Activated CD4-positive, alpha-beta T cell treated with anti-CD3 and anti-CD28 coated beads, Interleukin-10, Interleukin-2, amounts not matched to agents 100 ng/mL and 50 ng/mL, durations not matched to agents 16 hours and 8 hours (primary cell): Measurements from ENCODE around the gene PARVA.

Experiments used
- DNase-seq: peaks from one replicate; pipeline ENCODE4 v3.0.0-alpha.2; 2020

PARVA gene

DNA sequence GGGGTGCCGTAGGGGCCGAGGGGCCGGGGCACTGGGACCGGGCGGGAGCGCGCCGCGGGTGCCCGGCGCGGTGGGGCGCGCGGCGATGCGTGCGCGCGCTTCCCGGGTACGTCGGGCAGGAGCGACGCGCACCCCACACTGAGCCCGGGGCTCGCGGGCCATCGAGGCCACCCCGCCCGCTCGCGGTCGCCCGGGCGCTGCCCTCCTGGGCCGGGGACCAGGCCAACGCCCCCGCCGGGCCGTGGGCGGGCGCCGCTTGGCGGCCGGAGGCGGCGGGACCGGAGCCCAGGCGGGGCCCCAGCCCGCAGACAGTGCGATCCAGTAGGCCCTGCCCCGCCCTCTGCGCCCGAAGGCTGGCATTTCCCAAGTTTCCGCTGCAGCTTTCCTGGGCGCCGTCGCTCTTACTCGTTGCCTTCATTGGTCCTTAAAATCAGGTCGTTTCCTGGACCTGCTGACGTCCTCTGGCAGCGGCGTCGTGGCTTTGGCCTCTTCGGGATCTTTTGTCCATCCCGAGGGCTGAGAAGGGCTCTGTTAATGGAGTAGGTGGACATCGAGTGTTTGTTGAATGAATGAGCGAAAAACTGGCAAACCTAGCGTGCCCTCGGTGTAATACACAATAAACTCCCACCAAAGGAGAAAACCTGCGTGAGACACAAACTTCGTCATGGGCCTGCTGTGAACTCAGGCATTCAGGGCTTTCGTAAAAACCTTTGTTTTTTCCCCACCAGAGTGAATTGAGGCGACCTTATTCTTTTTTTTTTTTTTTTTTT, 638 bp downstream of the PARVA start:
- DNase-seq: no peak

GRCh38 chr11:12380565-12381325, 3.4 kb downstream of the PARVA start:
- no peak for DNase-seq

DNA sequence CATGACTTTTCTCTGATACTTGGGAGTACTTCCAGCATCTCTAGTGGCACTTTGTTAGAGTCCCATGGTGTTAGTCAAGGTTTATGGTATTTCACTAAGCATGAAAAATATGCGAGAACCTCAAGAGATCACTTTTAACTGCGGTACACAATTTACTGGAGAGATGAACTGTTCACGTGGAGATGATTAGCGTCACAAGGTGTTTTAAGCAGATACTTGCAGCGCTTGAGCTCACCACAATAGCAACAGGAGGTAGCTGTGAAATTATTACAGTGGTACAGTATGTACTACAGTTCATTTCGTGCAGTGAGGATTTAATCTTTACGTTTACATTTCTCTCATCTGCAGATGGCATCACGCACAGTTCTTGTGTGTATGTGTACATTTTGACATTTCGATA, 4.5 kb downstream of the PARVA start:
- DNase-seq: no peak

DNA sequence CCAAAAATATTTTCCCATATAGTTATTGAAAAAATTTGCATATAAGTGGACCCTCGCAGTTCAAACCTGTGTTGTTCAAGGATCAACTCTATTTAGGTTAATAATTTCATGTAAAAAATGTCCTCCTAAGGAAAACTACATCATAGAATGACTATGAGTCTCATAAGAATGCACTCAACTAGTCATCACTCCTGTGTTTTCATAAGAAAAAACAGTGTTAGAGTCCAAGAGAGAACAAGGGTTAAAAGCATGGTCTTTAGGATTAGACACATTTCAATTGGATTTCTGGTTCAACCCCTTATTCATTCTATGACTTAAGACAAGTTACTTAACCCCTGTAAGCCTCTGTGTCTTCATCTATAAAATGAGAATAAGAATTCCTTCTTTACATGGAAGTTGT, 5.1 kb downstream of the PARVA start:
- no peak for DNase-seq

GRCh38 chr11:12386309-12386708, 8.9 kb downstream of the PARVA start:
- DNase-seq: no peak

GRCh38 chr11:12386745-12387144, 9.4 kb downstream of the PARVA start:
- DNase-seq: no peak

DNA sequence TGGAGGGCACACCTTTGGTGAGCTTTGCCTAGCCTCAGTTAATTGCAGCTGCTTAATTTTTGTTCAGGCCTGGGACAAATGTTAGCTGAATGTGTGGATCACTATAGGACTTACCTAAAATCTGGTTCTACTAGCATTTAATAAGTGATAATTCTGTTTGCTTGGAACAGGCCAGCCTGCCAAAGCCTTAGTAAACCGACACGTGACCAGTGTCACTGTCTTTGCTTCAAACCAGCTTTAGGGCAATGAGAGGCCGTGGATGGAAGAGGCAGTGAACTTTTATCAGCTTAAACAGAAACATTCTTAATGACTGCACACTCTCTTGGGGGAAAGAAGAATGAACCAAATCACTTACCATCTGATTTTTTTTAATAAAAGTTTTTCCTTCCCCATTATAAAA, 10.8 kb downstream of the PARVA start:
- DNase-seq: no peak

DNA sequence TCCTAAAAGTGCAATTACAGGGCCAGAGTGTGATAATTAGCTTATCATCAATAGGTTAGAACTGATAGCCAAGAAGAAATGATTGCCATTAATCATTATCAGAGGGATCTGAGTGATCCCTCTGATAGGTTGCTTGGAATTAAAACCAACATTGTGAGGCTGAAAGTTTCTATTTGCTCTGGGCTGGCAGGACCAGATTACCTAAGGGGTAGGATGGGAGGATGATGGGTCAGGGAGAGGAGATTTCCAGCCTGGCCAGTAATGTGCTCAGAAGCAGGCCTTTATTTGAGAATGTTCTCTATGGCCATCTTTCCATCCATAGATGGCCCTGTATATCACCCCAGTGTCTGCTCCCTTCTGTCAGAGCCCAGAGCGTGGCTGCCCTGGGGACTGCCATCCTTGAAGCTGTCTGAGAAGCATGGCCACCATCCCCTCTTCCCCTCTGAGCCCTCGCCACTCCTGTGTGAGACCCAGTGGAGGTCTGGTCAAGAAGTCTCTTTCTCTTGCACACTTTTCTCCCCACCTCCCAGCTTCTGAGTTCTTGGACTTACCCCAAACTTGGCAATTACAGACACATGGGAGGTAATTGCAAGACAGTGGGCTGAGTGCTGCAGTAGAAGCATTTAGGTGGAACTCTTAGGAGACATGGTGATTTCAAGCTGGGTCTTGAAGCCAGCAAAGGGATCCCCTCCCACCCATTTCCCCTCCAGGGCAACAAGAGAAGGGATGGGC, 11.7 kb downstream of the PARVA start:
- DNase-seq: no peak

DNA sequence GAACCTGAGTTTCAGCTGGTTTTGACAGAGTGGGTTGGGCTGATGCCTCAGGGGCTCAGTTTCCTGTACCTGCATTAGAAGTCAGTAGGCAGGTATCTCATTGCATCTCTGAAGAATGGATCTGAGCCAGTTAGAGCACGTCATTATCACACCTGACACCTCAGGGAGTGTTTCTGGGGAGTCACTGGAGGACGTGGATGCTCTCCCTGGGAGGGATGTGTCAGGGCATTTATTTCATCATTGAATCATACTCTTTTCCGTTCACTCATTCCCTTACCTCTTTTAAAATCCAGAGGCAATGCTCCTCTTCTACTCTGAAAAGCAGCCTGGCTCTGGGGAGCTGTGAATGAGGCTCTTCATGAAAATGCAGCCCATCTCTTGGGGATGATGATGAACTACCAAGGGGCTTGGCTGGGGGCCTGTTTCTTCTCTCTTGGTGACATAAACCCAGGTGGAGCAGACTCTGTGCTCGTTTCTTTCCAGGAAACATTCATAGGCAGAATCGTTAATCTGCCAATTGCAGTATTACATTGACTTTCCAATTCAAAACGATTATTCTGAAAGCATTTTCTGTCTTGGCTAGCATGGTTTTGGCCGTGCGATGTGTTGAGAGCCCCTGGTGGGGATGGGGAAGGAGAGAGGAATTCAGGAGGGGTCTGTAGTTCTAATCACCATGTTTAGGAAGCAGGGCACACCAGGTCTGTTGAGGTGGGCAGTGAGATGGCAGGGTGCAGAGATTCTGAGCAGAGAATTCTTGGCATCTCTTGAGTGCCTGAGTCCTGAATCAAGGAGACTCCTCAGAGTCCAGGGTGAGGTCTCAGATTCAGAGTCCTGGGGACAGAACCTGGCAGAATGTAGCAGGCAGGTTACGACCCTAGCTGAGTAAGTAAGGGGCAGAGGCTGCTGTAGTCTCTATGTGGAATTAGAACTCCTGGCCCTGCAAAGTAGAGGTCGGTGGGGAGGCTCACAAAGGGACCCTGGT, 12.6 kb downstream of the PARVA start:
- no peak for DNase-seq

DNA sequence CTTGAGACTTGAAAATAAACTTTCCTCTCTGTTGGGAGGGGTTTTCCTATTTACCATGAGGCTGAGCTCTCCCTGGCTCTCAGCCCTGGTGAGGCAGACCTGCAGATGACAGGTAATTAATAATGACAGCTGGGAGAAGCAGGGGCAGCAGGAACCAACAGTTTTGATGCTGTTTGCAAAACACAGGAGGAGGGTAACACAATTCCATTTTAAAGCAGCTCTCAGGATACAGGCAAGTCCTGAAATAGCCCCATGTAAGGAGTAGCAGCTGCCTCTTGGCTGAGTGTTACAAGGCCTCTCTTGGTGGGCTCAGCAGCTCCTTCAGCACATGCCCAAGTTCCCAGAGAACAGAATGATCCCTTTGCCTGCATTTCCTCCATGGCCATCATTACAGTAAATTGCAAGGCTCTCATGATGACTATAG, 13.3 kb downstream of the PARVA start:
- no peak for DNase-seq

DNA sequence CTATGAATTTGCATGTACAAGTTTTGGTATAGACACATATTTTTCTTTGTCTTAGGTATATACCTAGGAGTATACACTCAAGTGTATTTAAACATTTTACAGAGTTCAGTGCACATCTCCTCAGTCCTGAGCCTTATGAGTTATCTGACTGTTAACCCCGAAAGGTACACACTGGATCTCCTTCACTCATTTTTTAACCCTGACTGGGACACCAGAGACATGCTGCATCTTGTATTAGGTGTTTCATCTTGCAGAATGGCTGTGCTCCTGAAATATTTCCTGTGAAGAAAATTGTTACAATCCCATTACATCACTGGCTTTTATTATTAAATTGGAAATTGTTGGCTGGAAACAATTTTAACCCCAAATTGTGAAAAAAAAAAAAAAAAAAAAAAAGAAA, 15.3 kb downstream of the PARVA start:
- no peak for DNase-seq

DNA sequence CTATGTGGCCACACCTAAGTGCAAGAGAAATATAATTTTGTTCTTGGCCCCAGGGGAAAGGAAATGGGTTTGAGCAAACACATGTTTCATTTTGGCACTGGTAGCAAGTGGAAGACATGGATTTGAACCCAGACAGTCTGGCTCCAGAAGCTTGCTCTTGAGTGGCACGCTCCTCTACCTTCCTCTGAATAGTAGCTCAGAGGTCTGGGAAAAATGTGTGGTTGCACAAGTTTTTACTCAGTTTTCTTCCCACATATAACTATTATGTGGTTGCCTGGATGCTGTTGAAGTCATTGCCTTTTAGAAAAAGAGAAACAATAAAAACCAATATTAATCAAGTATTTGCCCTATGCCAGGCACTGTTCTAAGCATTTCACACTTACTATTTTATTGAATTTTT, 16.3 kb downstream of the PARVA start:
- DNase-seq: no peak

DNA sequence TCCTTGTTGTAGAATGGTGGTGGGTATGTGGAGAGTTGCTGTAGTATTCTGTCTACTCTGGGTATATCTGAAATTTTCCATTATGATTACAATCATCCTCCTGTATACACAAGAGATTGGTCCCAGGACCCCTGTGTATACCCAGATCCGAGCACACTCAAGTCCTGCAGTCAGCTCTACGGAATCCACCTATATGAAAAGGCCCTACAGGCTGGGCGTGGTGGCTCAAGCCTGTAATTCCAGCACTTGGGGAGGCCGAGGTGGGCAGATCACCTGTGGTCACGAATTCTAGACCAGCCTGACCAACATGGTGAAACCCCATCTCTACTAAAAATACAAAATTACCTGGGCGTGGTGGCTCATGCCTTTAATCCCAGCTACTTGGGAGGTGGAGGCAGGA, 17.2 kb downstream of the PARVA start:
- no peak for DNase-seq

DNA sequence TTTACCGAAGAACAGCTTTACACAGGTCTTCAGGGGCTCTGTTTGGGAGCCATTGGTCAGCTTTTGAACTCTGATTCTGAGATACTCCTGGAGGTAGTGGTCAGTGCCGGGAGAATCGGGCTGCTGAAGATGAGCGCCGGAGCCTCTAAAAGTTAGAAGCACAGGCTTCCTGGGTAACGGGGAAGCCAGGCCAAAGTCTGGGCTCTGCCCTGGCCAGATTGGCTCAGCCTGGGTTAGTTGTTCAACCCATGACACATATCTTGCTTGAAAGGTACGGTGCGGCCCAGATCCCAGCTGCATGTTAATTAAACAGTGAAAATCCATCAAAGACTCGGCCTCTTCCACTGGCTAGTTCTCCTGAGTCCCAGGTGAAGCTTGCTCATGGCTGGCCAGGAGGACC, 18.0 kb downstream of the PARVA start:
- DNase-seq: no peak

- no peak for DNase-seq
These were observed 20.6 kb downstream of the PARVA start for GRCh38 chr11:12397931-12398334.

DNA sequence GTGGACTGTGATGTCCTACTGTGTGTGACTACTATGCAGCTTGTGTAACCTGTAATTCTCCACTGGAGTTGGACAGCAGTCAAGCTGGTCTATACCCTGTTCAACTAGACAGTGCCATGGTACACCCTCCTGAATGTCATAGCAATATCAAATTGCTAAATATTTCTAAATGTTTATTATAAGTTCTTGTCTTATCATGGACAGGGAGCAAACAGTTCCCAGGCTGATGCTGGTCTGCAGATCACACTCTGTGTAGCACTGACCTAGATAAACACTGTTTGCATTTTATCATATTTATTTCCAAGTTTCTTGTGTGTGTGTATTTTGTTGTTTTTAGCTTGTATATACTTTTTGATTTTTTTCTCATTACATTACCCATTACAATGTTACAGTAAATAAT, 22.0 kb downstream of the PARVA start:
- DNase-seq: no peak

GRCh38 chr11:12402025-12402424, 24.7 kb downstream of the PARVA start:
- DNase-seq: no peak

GRCh38 chr11:12402691-12403120, 25.3 kb downstream of the PARVA start:
- DNase-seq: no peak

DNA sequence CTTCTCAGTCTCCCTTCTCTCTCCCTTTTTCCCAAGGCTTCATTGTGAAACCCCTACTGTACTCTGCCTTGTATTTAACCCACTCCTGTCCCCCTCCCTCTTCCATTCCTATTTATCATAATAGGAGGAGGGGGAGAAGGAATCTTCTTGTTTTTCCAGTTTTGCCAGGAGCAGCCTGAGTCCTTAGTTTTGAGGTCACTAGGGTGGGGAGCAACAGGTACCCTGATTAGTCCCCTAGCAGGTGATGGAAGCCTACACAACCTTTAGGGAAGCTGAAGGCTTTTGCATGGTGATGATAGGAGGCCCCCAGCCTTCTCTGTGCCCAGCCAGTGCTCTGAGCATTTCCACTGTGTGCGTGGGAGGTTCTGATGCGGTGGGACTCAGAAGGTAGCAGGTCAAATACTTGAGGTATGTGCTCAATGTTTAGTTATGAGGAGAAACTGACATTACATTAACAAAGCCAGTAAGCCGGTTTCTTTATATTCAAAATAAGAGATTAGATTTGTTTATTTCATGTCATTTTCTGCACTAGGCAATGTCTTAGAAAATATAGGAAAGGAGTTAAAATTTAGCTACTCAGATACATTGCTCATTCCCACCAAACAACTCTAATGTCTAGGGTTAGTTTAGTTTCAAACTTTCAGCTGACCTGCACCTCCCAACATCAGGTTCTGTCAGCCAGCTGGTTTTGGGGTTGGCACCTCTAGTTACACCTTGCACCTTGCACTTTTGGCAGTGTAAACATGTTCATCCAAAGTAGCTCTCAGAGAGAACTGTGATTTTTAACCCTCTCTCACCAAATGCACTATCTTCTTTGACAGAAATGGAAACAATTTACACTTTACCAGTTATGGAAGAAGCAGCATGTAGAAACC, 26.0 kb downstream of the PARVA start:
- DNase-seq: no peak

DNA sequence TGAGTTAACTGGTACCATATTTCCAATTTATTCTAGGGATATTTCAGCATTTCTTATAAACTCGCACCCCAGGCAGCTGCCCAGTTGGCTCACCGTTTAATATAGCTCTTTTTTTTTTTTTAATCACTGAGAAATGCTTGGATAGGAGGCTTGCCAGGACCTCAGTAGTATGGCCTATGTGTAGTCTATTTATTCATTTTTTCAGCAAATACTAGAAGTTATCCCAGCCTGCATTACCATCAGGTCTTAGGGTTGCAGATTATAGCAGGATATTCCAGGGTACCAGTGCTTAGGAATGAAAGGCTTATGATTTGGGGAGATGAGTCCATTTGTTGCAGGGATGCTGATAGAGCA, 26.6 kb downstream of the PARVA start:
- no peak for DNase-seq

DNA sequence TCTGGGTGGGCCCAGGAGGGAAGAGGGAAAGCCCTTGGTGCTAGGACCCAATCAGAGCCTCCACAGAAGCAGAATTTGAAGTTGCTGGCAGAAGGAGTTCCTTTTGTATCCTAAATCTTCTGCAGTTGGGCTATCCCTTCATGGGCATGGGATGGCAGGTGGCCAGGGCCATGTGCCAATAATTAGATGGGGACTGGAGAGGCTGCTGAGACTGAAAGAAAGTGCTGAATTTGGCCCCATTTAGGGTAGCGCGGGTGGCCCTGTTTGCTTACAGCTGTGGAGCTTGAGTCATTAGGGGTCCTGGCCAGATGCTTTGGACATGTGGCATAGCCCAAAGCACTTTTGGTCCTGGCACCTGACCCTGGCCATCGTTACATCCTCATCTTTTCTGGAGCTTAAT, 27.1 kb downstream of the PARVA start:
- no peak for DNase-seq
